Activated CD8-positive, alpha-beta T cell treated with anti-CD3 and anti-CD28 coated beads for 36 hours (primary cell): ENCODE results near the gene ATPAF1. TPM values are rescaled to one million over a fixed set of nuclear protein-coding genes. Genes with fewer than 3 reads are reported as not detected.

Source experiments
- ATAC-seq: fragments of 200-7000 bp; cut with Tn5 transposase; one replicate; pipeline ENCODE4 v1.10.0; 2021; ENCODE audit warnings: mild to moderate bottlenecking, moderate library complexity
- CTCF ChIA-PET: fragments of 350-600 bp; sonication (Branson Sonifier 250); formaldehyde crosslinking; loops from one replicate; lab custom pipeline; 2021; ENCODE audit warnings: antibody characterized with exemption; lab: Charles Lee
- POLR2A ChIA-PET: fragments of 350-600 bp; sonication (Branson Sonifier 250); formaldehyde crosslinking; loops from one replicate; lab custom pipeline; 2021; ENCODE audit warnings: antibody characterized with exemption; lab: Charles Lee
- DNase-seq: peaks from one replicate; pipeline ENCODE4 v3.0.0-alpha.2; 2020
- H3K27ac Mint-ChIP-seq: one replicate; pipeline ENCODE4 v1.8.0; 2021; ENCODE audit warnings: mild to moderate bottlenecking, mixed read lengths
- H3K27me3 Mint-ChIP-seq: one replicate; pipeline ENCODE4 v1.8.0; 2021; ENCODE audit warnings: mixed read lengths
- H3K36me3 Mint-ChIP-seq: one replicate; pipeline ENCODE4 v1.8.0; 2021; ENCODE audit warnings: low read depth, mixed read lengths
- H3K4me1 Mint-ChIP-seq: one replicate; pipeline ENCODE4 v1.8.0; 2021; ENCODE audit warnings: low read depth, mixed read lengths
- H3K4me3 Mint-ChIP-seq: one replicate; pipeline ENCODE4 v1.8.0; 2021; ENCODE audit warnings: mild to moderate bottlenecking, moderate library complexity, mixed read lengths
- H3K9me3 Mint-ChIP-seq: one replicate; pipeline ENCODE4 v1.8.0; 2021; ENCODE audit warnings: mixed read lengths
- CTCF ChIP-seq: fragments of 200-600 bp; IDR thresholded peaks from one replicate; pipeline ENCODE4 v1.8.0; 2022; ENCODE audit warnings: antibody characterized with exemption, mild to moderate bottlenecking
- intact Hi-C: fragments of 100-400 bp; cut with micrococcal nuclease; formaldehyde crosslinking; loops from one replicate; pipeline ENCODE4 v1.10.0; 2022
- total RNA-seq, 2 experiments: library from RNA; stranded (reverse); gene quantifications; one replicate each; pipeline ENCODE4 v1.2.3, GENCODE V29; 2021

The ATPAF1 gene
- total RNA-seq, 2 experiments from 2014 or later, result 40.3 to 41.8 TPM

DNA sequence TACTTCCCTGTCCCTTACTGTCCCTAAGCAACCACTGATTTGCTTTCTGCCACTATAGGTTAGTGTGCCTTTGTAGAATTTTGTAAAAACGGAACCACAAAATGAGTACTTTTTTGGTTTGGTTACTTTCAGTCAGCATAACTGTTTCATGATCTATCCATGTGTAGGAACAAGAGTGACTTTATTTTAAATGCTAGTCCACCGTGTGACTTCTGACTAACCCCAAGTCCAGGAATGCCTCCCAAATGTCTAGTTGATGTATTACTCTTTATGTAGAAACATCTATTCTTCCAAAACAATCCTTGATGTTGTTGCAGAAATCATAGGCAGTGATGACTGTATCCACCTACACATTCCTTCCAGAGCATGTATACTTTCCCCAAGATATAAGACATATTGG lies 21.3 kb downstream of the ATPAF1 start:
- Mint-ChIP-seq H3K9me3 (peaks cover 5% of the 10 kb centered on the region), H3K4me1 (peaks cover 2% of the 10 kb centered on the region), H3K36me3 (peaks cover 39% of the 10 kb centered on the region), H3K27ac (no peak overlapping the region), H3K27me3 (no peaks in the 10 kb centered on the region), H3K4me3 (no peak overlapping the region)
- ATAC-seq (no peak), DNase-seq (no peak)
- intact Hi-C loops, result no loop called here
- POLR2A ChIA-PET, result interaction anchor here (1.0 kb wide), 1 partner anchor 9 kb away, joined by 3 read pairs; no protein-coding TSS in a partner anchor
- no peak for TF ChIP-seq CTCF
- CTCF ChIA-PET, result no interaction called here

- POLR2A ChIA-PET, result no interaction called here
- Mint-ChIP-seq H3K9me3 (peaks cover 5% of the 10 kb centered on the region), H3K4me1 (peaks cover 2% of the 10 kb centered on the region), H3K4me3 (no peak overlapping the region), H3K27me3 (no peaks in the 10 kb centered on the region), H3K36me3 (peaks cover 37% of the 10 kb centered on the region), H3K27ac (no peak overlapping the region)
- intact Hi-C loops, result no loop called here
- DNase-seq (no peak), ATAC-seq (no peak)
- CTCF ChIA-PET, result no interaction called here
- TF ChIP-seq CTCF, result no peak
Measured at GRCh38 chr1:46646331-46646730, 21.8 kb downstream of the ATPAF1 start.

- Mint-ChIP-seq H3K4me3 (no peak overlapping the region), H3K4me1 (peaks cover 2% of the 10 kb centered on the region), H3K27me3 (no peaks in the 10 kb centered on the region), H3K9me3 (peaks cover 5% of the 10 kb centered on the region), H3K36me3 (peaks cover 37% of the 10 kb centered on the region), H3K27ac (no peak overlapping the region)
- ChIA-PET CTCF (no interaction called here), POLR2A (no interaction called here)
- DNase-seq (no peak), ATAC-seq (no peak)
- intact Hi-C loops, result no loop called here
- TF ChIP-seq CTCF, result no peak
Measured at GRCh38 chr1:46645815-46646214, 22.3 kb downstream of the ATPAF1 start.

DNA sequence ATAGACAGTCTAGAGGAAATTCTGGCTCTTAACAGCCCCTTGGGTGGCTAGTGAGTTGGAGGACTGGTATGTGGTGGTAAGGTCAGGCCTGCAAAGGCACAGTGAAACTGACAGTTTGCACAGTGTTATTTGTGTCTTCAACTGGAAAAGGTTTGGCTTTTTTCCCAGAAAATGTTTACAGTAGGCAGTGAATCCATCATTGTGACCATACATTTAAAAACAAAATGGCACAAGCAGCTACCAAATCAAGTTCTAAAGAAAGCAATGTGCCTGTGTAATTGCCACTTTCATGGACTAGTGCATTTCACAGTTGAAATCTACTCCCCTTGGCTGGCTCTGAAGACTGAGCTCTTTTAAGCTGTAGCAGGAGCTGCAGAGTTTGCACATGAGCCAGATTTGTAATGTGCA lies 24.8 kb downstream of the ATPAF1 start:
- no peaks in the 10 kb centered on the region for H3K9me3 Mint-ChIP-seq
- ChIA-PET CTCF (no interaction called here), POLR2A (no interaction called here)
- DNase-seq, result no peak
- H3K36me3 Mint-ChIP-seq, result peaks cover 16% of the 10 kb centered on the region
- no peak for TF ChIP-seq CTCF
- intact Hi-C loops, result no loop called here
- H3K27ac Mint-ChIP-seq, result no peak overlapping the region
- ATAC-seq, result no peak
- H3K4me3 Mint-ChIP-seq, result no peak overlapping the region
- H3K4me1 Mint-ChIP-seq, result peaks cover 2% of the 10 kb centered on the region
- no peaks in the 10 kb centered on the region for H3K27me3 Mint-ChIP-seq

- Mint-ChIP-seq H3K27ac (no peak overlapping the region), H3K4me1 (no peaks in the 10 kb centered on the region), H3K36me3 (peaks cover 11% of the 10 kb centered on the region), H3K27me3 (no peaks in the 10 kb centered on the region), H3K4me3 (no peak overlapping the region), H3K9me3 (no peaks in the 10 kb centered on the region)
- ATAC-seq (no peak), DNase-seq (no peak)
- CTCF ChIA-PET, result no interaction called here
- POLR2A ChIA-PET, result no interaction called here
- intact Hi-C loops, result no loop called here
- no peak for TF ChIP-seq CTCF
Measured at GRCh38 chr1:46642115-46642680, 26.0 kb downstream of the ATPAF1 start.
